Measurements from ENCODE around the gene WNT4.

- no peak for TF ChIP-seq CTCF (IDR thresholded peaks at IDR 0.05)
- no peak for TF ChIP-seq TCF7L2 (IDR thresholded peaks at IDR 0.05; ENCODE audit: low read depth, low read length)
- no peak for TF ChIP-seq REST (IDR thresholded peaks at IDR 0.05; ENCODE audit: insufficient read depth in 1 of 2, low read depth in 2 of 2, low read length in 1 of 2)
- no peak for TF ChIP-seq POLR2AphosphoS5 (IDR thresholded peaks at IDR 0.05; ENCODE audit: low read depth, low read length)
Observed at GRCh38 chr1:22076346-22076745, 66.6 kb downstream of the WNT4 start.
